DND-41 (cell line): ENCODE measurements around the gene SMIM30.

ENCODE experiments used
- ATAC-seq: fragments of 200-7000 bp; cut with Tn5 transposase; 3 replicates; pipeline ENCODE4 v1.9.1; 2021; ENCODE audit warnings: low read depth; ENCODE audit not compliant: insufficient read depth
- DNase-seq: peaks from one replicate; pipeline ENCODE4 v3.0.0-alpha.2; 2020
- H2AFZ ChIP-seq: 2 replicates; pipeline ENCODE4 v1.6.0; 2012; ENCODE audit warnings: low read depth, low read length
- H3K27ac ChIP-seq: 2 replicates; pipeline ENCODE4 v1.5.1; 2012; ENCODE audit warnings: low read length, inconsistent platforms
- H3K27me3 ChIP-seq: fragments of 200-600 bp; sonication (generic); 2 replicates; pipeline ENCODE4 v1.6.0; 2012; ENCODE audit warnings: low read length, mild to moderate bottlenecking, inconsistent platforms; ENCODE audit not compliant: insufficient read depth, poor library complexity
- H3K36me3 ChIP-seq: 2 replicates; pipeline ENCODE4 v1.5.1; 2012; ENCODE audit warnings: low read length, inconsistent platforms; ENCODE audit not compliant: insufficient read depth
- H3K4me1 ChIP-seq: 2 replicates; pipeline ENCODE4 v1.5.1; 2012; ENCODE audit warnings: mild to moderate bottlenecking, low read length; ENCODE audit not compliant: insufficient read depth
- H3K4me2 ChIP-seq: 2 replicates; pipeline ENCODE4 v1.6.0; 2012; ENCODE audit warnings: mild to moderate bottlenecking, moderate library complexity, low read length, inconsistent platforms; ENCODE audit not compliant: insufficient read depth
- H3K4me3 ChIP-seq, 2 experiments: fragments of 200-600 bp in 1 of 2; shearing (Covaris generic) in 1 of 2; 2 replicates each; pipeline ENCODE4 v1.5.1; 2012 to 2016; ENCODE audit warnings: inconsistent platforms in 2 of 2, low read length in 2 of 2, mild to moderate bottlenecking in 2 of 2, low read depth in 1 of 2, moderate library complexity in 1 of 2
- H3K79me2 ChIP-seq: 2 replicates; pipeline ENCODE4 v1.6.0; 2012; ENCODE audit warnings: low read length, inconsistent platforms; ENCODE audit not compliant: insufficient read depth
- H3K9ac ChIP-seq: 2 replicates; pipeline ENCODE4 v1.6.0; 2012; ENCODE audit warnings: low read depth, mild to moderate bottlenecking, inconsistent platforms, low read length, moderate library complexity
- H3K9me3 ChIP-seq: 2 replicates; pipeline ENCODE4 v1.5.1; 2012; ENCODE audit warnings: low read length, moderate library complexity, mild to moderate bottlenecking, inconsistent platforms; ENCODE audit not compliant: insufficient read depth, severe bottlenecking
- H4K20me1 ChIP-seq: 2 replicates; pipeline ENCODE4 v1.6.0; 2012; ENCODE audit warnings: low read length; ENCODE audit not compliant: insufficient read depth
- EZH2 ChIP-seq: IDR thresholded peaks from 3 replicates; pipeline ENCODE4 v1.6.1; 2012; ENCODE audit warnings: borderline replicate concordance, low read depth, mild to moderate bottlenecking, moderate library complexity, low read length, inconsistent platforms; ENCODE audit not compliant: severe bottlenecking
- TF ChIP-seq, protein P1 (sequence below): IDR thresholded peaks from 2 replicates; pipeline ENCODE4 v1.5.1; 2012; ENCODE audit warnings: borderline replicate concordance, low read length, moderate library complexity, mild to moderate bottlenecking; ENCODE audit not compliant: poor library complexity, severe bottlenecking; ENCODE audit errors: extremely low read depth

The SMIM30 gene

DNA sequence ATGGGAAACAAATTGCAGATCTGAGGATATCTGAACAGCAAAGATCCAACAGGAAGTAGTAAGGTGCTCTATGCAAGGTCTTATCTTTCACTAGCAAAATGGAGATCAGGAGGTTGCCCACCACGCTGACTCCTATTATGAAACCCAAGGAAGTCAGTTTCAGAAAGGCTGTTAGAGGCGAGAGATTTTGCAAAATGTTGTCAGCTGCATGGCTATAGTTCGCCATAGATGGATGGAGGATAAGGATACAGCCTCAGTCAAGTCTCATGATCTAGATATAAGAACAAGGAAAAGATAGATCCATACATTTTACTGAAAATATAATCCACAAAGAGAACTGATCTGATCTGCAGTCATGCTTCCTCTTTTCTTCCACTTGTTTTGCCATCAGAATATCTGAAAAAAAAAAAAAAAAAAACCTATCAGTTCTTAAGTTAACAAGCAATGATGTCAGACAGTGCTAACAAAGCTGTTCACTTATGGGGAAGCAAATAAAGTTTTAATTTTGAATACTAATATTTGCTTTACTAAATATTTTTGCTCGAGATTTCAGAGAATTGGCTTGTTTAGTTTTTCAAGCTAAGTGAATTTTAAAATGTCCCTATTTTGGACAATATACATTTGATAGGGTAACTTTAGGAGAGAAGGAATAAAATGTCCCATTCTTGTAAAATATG is 33.7 kb downstream of the SMIM30 start:
- H3K4me2 ChIP-seq: no peak overlapping the region
- H2AFZ ChIP-seq: no peak overlapping the region
- DNase-seq (no peak), ATAC-seq (no peak)
- TF ChIP-seq, protein P1, sequence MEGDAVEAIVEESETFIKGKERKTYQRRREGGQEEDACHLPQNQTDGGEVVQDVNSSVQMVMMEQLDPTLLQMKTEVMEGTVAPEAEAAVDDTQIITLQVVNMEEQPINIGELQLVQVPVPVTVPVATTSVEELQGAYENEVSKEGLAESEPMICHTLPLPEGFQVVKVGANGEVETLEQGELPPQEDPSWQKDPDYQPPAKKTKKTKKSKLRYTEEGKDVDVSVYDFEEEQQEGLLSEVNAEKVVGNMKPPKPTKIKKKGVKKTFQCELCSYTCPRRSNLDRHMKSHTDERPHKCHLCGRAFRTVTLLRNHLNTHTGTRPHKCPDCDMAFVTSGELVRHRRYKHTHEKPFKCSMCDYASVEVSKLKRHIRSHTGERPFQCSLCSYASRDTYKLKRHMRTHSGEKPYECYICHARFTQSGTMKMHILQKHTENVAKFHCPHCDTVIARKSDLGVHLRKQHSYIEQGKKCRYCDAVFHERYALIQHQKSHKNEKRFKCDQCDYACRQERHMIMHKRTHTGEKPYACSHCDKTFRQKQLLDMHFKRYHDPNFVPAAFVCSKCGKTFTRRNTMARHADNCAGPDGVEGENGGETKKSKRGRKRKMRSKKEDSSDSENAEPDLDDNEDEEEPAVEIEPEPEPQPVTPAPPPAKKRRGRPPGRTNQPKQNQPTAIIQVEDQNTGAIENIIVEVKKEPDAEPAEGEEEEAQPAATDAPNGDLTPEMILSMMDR: no peak
- no peaks in the 10 kb centered on the region for H3K36me3 ChIP-seq
- H3K27ac ChIP-seq: no peak overlapping the region
- H3K4me3 ChIP-seq: no peak overlapping the region
- H3K79me2 ChIP-seq: no peaks in the 10 kb centered on the region
- peaks cover 9% of the 10 kb centered on the region for H3K27me3 ChIP-seq
- H4K20me1 ChIP-seq: no peaks in the 10 kb centered on the region
- no peak overlapping the region for H3K9ac ChIP-seq
- no peaks in the 10 kb centered on the region for H3K9me3 ChIP-seq
- H3K4me1 ChIP-seq: no peaks in the 10 kb centered on the region

DNA sequence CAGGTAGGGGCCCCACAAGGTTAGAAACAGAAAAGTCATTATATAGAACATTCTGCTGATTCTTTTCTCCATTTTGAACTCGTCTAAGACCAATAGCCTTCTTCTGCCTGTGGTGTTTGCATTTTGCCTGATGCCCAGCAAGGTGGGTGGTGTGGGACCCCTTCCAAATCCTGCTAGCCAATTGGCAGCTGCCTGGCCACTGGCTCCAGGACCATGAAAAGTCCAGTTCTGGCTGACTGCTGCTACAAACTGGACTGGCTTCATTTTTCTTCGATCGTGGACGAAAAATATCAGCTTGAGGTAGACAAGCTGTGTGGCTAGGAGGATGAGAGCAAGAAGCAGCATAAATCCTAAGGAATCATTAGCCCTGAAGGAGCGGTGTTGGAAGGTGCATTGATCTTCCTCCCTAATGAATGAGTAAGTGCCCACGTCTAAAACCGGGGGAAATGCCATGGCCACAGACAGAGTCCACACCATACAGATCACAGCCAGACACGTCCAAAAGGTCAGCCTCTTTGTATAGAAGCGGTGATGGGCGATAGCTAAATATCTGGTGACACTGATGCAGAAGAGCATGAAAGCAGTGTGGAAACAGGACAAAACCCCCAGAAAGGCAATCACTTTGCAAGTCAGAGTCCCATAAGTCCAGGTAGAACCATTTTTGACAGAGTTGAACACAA is 34.4 kb downstream of the SMIM30 start:
- Histone ChIP-seq H4K20me1 (no peaks in the 10 kb centered on the region), H3K79me2 (no peaks in the 10 kb centered on the region), H3K27ac (no peak overlapping the region), H3K4me1 (no peaks in the 10 kb centered on the region), H3K4me3 (no peak overlapping the region), H3K36me3 (no peaks in the 10 kb centered on the region), H2AFZ (no peak overlapping the region), H3K9ac (no peak overlapping the region), H3K4me2 (no peak overlapping the region), H3K27me3 (peaks cover 9% of the 10 kb centered on the region), H3K9me3 (no peaks in the 10 kb centered on the region)
- no peak for TF ChIP-seq EZH2
- TF ChIP-seq, protein P1: no peak
- DNase-seq: no peak
- no peak for ATAC-seq

DNA sequence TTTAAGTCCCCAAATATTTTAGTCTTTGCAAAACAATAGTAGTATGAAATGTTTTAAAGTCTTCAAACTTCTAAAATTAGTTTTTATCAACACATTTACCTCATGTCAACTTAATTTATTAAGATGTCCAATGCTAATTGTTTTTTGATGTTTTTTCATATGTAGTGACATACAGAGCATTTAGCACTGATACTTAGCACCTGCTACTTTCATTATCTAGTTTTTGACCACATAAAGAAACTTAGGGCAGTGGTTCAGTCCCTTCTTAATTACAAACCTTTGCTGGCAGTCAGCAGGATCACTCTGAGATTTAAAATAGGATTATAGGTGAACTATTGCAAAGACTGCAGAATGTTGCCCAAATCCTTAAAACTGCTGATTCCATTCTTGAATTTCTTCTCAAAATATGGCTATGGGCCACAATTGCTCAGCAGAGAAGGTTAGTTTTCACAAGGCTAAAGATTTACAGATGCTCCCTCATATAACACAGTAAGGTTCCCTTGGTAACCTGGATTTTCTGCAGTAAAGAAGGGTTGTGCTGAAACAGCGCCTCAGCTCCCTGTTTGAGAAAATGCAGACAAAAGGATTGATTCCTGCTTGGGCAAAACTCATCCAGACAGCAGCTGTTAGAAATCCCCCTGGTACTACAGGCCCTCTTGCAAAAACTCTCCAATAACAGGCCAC is 35.1 kb downstream of the SMIM30 start:
- no peak for DNase-seq
- H2AFZ ChIP-seq: no peak overlapping the region

More for the DNA sequence above, 35.1 kb downstream of the SMIM30 start:
- no peak overlapping the region for H3K4me3 ChIP-seq
- H3K9ac ChIP-seq: no peak overlapping the region
- H3K79me2 ChIP-seq: no peaks in the 10 kb centered on the region
- H3K27ac ChIP-seq: no peak overlapping the region
- H3K27me3 ChIP-seq: peaks cover 9% of the 10 kb centered on the region
- no peak overlapping the region for H3K4me2 ChIP-seq
- TF ChIP-seq, protein P1: no peak
- TF ChIP-seq EZH2: no peak
- H3K36me3 ChIP-seq: no peaks in the 10 kb centered on the region
- no peaks in the 10 kb centered on the region for H3K9me3 ChIP-seq
- H3K4me1 ChIP-seq: no peaks in the 10 kb centered on the region
- ATAC-seq: no peak
- no peaks in the 10 kb centered on the region for H4K20me1 ChIP-seq
